Stimulated activated CD4-positive, alpha-beta T cell treated with anti-CD3 and anti-CD28 coated beads, Interleukin-1b, Interleukin-23, amount 100 ng/mL, for 4 hours (primary cell): ENCODE measurements around the gene GPS1.
A peak's percentile ranks its signal among the peaks of the same experiment; 100 is the strongest.

ENCODE experiments used
- DNase-seq, 2 donors: peaks; one replicate each; pipeline ENCODE4 v3.0.0-alpha.2; 2020; ENCODE audit warnings: low read depth in 2 of 2

Gene GPS1

DNA sequence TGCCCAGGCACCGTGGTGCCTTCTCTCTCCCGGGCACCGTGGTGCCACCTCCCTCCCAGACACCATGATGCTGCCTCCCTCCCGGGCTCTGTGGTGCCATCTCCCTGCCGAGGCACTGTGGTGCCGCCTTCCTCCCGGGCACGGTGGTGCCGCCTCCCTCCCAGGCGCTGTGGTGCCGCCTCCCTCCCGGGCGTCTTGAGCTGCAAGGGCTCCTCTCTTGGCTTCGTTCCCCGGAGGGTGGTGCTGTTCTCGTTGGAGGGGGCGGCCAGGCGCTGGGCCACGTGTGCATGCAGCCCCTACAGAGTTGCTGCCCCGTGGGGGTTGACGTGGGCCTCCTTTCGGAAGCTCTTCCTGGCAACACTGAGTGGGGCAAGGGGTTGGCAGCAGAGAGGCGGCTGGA, 37.3 kb upstream of the GPS1 start:
- no peak for DNase-seq

DNA sequence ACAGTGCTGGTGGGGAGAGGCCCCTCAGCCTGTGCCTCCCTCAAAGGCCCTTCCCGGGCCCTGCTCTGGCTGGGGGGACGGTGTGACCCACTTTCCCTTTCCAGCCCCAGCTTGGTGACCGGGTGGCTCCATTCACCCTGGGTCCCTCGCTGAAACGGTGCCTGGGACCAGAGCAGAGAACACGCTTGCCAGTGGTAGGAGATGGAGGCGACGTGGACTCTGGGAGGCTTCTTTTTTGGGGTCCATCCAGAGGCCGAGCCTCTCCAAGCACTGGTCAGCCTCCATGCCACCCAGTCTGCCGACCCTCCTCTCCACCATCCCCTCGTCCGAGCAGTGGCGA, 36.8 kb upstream of the GPS1 start:
- DNase-seq = no peak

- no peak for DNase-seq
Observed at GRCh38 chr17:82015311-82015971, 36.3 kb upstream of the GPS1 start.

DNA sequence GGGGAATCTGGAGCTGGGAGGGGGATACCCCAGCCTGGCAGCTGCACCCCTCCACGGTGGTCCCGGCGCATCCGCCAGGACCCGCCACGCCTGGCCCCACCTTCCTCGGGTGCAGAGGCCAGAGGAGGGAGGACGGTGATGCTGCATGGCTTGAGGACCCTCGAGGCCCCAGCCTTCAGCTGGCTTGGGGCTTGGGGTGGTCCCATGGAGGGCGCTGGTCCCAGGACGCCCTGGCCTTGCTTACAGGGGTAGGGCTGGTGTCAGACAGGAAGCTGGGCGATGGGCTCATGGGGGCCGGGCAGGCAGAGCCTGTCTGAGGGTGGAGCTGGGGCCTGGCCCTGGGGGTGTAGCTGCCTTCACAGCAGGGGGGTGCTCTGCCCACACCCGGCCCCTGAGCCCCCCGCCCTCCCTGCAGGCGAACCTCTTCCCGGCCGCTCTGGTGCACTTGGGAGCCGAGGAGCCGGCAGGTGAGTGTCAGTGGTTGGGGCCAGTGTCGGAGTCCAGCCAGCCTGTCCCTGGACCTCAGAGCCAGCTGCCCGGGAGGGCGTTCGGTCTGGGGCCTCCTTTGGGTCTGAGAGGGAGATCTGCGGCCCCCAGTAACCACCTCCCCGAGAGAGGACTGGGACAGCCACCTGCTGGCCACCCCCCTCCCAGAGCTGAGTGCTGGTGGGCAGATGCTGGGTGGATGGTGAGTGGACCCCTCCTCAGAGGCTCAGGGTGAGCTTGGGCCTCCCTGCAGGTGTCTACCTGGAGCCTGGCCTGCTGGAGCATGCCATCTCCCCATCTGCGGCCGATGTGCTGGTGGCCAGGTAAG, 35.4 kb upstream of the GPS1 start:
- no peak for DNase-seq

DNA sequence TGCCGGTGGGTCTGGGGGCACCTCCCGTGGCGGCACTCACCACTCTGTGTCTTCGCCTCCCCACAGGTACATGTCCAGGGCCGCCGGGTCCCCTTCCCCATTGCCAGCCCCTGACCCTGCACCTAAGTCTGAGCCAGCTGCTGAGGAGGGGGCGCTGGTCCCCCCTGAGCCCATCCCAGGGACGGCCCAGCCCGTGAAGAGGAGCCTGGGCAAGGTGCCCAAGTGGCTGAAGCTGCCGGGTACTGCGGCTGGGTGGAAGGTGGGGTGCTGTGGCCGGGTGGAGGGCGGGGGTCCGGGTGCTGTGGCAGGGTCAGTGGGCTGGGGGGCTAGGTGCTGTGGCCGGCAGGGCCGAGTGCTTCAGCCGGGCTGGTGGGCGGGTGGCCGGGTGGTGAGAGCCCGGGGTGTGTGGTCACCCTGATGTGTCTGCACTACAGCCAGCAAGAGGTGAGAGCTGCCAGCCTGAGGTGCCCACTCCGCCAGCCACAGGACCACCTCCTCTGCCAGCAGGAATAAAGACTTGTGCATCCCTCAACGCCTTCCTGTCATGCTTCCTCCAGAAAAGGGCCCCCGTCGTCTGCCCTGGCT, 34.7 kb upstream of the GPS1 start:
- no peak for DNase-seq

DNA sequence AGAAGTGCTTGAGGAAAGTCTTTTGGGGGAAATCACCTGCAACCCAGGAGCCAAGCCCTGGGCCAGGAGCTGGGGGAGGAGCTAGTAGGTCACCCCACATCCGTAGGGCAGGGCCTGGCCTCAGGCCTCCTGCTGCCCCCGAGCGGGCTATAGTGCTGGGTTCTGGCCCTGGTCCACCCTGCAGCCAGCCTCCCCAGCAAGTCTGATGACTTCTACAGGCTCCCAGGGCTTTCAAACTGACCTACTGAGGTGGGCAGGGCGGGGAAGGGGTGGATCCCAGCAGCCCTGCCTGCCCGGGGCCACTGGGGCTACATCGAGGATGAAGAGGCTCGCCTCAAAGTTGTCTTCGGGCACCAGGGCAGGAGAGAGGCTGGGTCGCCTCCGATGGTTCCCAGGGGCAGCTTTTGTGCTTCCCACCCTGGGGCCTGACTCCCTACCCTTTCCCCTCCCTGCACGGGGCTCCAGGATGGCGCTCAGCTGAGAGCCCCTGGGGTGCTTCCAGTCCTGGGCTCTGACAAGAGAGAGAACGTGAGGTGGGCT, 34.0 kb upstream of the GPS1 start:
- DNase-seq = no peak

DNA sequence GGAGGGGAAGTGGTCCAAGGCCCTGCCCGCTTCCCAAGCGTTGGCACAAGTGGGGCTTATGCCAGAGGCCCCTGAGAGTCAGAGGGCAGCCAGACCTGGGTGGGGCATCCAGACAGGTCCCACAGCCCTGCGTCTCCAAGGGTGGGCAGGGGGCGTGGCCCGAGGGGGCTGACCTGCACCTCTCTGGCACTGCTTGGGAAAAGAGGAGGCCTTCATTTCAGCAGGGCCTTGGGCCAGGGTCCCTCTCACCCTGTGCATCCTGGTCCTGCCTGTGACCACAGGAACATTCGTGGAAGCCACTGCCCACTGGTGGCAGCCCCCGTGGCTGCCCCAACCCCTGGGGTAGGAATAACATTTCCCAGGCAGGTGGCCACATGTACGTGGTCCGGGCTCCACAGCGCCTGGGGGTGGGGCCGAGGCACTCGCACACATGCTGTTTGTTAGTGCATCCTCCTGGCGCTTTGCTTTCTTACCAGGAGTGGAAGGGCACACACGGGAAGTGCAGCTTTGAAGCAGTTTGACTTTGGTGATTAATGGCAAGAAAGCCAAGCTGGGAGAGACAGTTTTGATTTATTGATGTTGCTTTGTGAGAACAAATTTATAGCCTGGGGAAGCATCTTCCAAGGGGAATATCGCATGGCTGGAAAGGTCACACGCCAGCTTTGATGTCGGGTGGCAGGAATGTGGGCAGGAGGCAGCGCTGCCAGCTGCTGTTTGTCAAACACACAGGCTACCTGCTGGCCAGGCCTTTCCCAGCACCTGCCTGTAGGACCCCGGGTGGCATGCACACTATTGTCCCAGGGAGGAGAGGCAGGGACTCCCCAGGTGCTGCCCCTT, 33.3 kb upstream of the GPS1 start:
- DNase-seq = no peak

DNA sequence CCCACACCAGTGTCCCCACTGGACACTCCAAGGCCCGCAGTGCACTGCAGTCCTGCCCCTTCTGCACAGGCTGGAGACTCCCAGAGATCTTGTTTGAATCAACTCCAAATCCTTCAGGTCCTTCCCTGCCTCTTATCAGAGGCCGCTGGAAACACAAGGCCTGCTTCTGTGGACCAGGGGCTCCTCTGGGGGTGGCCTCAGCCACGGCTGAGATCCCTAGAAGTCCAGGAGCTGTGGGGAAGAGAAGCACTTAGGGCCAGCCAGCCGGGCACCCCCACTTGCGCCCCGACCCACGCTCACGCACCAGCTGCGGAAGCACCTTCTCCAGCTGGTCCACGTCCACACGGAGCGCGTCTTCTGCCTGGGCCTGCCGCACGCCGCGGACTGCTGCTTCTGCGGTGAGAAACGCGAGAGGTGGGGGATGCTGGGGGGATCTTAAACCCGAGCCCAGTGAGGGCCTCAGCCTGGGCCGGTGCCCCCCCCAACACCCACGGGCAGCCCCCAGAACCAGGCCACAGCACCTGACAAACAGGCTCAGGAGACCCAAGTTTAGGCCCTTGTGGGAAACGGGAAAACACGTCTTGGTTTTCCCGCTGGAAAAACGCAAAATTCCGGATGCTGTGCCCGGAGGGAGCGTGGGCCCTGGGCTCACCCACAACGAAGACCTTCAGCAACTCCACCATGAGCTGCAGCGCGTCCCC, 32.6 kb upstream of the GPS1 start:
- no peak for DNase-seq

DNA sequence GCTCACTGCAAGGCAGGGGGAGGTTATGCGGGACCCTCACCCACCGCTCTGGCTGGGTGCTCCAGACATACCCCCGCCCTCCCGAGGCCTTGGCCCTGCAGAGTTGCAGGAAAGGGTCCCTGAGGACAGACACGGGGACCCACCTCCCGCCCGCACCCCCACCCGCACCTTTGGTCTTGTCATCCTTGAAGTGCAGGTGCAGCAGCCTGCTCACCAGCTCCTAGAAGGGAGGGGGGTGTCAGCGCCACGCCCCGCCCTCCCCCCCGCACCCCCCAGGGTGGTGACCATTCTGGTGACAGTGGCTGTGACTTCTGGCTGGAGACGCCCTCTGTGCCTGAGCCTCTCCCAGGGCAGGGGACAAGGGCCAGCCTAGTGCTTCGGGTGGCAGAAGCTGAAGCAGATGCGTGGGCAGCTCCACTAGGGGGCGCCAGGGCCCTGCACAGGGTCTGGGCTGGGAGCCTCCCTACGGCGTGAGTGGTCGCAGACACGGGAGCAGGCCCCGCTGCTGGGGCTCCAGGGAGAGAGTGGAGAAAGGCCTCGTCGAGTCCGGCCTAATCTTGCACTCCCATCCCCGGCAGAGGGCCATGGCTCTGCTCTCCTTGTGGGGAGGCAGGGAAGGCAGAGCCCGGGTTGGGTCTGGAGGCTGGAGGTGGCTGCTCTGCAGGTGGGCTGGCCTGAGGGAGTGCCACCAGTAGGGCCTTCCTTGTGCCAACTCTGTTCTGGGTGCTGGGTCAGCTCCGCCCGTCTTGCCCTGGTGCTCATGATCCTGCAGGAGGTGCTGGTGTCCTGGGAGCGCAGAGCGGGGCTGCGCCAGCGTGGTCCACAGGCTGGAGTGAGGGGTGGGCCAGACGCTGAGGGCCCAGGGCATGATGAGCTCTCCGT, 31.8 kb upstream of the GPS1 start:
- peak; percentile 45 to 69 for DNase-seq

- no peak for DNase-seq
Observed at GRCh38 chr17:82020572-82021106, 31.1 kb upstream of the GPS1 start.

GRCh38 chr17:82021107-82021899, 30.4 kb upstream of the GPS1 start:
- peak in 1 of 2 donors; percentile 35 for DNase-seq

DNA sequence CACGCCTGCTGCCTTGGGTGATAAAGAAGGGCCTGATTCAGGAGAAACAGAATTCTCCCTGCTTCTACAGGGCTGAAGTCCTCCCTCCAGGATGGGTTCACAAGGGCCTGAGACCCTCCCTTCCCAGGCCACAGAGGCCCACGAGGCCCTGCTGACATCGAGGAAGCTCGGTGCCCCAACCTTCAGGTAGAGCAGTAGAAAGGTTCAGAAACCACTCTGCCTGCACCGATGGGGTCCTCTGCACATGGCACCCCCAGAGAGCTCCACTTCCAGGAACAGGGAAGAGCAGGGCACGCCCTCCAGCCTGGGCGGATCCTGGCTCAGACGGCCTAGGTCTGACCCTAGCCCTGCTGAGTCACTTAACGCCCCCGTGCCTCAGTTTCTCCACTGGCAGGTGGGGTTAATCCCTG, 29.8 kb upstream of the GPS1 start:
- no peak for DNase-seq

DNA sequence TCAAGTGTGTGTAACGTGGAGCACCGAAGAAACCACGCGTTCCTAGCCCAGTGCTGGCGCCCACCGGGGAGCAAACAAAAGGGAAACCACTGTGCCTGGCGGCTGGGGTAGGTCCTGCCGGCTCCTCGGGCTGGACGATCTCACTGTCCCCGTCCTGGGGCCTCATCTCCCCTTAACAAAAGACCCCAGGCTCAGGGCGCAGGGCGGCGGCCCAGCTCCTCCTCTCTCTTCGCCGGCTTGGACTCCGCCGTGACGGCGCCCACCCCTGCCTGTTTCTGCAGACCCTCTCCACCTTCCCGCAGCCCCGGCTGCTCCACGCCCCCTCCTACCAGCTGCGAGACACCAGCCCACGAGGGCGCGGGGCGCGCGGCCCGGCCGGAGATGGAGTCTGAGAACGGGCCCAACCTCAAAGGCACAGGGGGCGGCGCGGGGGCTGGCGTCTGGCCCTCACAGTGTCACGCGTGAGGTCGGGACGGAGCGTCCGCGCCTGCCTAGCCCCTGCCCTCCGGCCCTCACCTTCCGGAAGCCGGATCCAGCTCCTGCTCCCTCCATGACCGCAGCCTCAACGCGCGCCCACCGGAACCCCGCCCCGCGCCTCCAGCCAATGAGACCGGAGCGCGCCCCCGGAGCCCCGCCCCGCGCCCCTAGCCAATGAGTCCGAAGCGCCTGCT, 29.3 kb upstream of the GPS1 start, which contains the start of gene CENPX:
Gene CENPX, minus strand, starts transcription at position 569 of the 671 bp plus-strand sequence. Its CDS starts 17 bp downstream, at position 552.
- DNase-seq = no peak

- peak; percentile 99 to 100 for DNase-seq
Observed at GRCh38 chr17:82022981-82023446, 28.7 kb upstream of the GPS1 start, which contains the start of gene LRRC45. TSS of gene LRRC45 (plus strand) at chr17:82023305. CDS start at chr17:82023644, 339 bp downstream.

GRCh38 chr17:82023447-82024241, 28.1 kb upstream of the GPS1 start:
- DNase-seq = no peak

DNA sequence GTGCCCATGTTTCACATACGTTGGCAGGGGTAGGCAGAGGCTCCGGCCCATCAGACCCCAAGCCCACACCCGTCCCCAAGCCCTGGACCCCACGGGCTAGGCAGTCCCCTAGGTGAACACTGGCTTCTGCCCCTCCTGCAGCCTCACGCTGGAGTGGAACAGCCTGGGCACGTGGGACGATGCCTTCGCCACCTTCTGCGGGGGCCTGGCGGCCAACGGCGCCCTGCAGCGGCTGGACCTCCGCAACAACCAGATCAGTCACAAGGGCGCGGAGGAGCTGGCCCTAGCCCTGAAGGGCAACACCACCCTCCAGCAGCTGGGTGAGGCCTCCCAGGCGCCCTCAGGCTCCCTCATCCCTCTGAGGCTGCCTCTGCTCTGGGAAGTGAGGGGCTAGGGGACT, 26.8 kb upstream of the GPS1 start:
- no peak for DNase-seq

DNA sequence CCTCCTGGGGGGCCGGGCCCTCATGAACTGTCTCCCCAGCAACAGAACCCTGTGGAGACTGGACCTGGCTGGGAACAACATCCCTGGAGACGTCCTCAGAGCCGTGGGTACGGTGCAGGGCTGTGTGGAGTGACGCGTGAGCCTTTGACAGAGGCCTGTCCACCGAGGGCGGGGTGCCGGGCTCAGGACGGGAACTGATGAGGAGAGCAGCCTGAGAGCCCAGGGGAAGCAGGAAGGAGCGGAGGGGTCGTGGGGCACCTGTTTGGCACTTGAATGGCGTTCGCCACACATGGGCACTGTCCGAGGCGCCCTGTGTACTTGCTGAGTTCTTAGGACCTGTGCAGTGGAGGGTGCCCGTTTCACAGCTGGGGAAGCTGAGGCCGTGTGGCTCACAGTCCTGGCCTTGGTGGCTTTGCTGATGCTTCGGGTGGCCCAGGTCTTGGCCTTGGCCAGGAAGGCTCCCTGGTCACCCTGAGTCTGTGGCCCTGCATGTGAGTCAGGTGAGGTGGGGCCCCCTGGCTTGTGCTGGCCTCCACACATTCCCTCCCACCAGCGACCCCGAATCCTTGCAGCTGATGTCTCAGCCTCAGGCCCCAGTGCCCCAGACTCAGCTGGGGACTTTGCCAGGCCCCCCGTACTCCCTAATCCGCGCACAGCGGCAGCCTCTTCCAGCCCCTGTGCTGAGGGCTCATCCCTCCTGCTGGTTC, 26.1 kb upstream of the GPS1 start:
- no peak for DNase-seq
